ENCODE measurements around the gene CADPS2.
"Not testable (repeated sequence)": the region's sequence is repeated elsewhere in the genome, so short reads cannot be mapped to it uniquely, and the experiment has no call there.

Gene CADPS2

GRCh38 chr7:122844191-122844988 lies 41.9 kb downstream of the CADPS2 start:
- Histone ChIP-seq H3K4me3 (ENCODE audit: low read length, poor library complexity, severe bottlenecking) (no peak overlapping the region), H2AFZ (ENCODE audit: low read length) (no peak overlapping the region), H3K9ac (ENCODE audit: low read depth, low read length, poor library complexity, severe bottlenecking) (no peak overlapping the region), H4K20me1 (ENCODE audit: insufficient read depth, low read length, poor library complexity, severe bottlenecking) (no peaks in the 10 kb centered on the region), H3K4me2 (ENCODE audit: low read depth, low read length, poor library complexity, severe bottlenecking) (no peak overlapping the region), H3K9me2 (replicated peaks; ENCODE audit: low read depth, low read length) (no peaks in the 10 kb centered on the region), H3F3A (ENCODE audit: low read depth) (no peaks in the 10 kb centered on the region), H3K4me1 (ENCODE audit: insufficient read depth, low read length, poor library complexity, severe bottlenecking) (no peaks in the 10 kb centered on the region), H3K9me3 (ENCODE audit: insufficient read depth, low read depth, low read length) (no peaks in the 10 kb centered on the region), H3K27me3 (ENCODE audit: insufficient read depth, low read length, poor library complexity, severe bottlenecking) (no peaks in the 10 kb centered on the region), H3K79me2 (ENCODE audit: insufficient read depth, low read length) (no peaks in the 10 kb centered on the region), H3K36me3 (ENCODE audit: insufficient read depth, low read length) (no peaks in the 10 kb centered on the region)
- TF ChIP-seq CTCF (conservative IDR thresholded peaks at IDR 0.05; ENCODE audit: low read length) (no peak), EZH2phosphoT487 (IDR thresholded peaks at IDR 0.05; ENCODE audit: borderline replicate concordance) (no peak)

GRCh38 chr7:122842971-122843370 lies 43.3 kb downstream of the CADPS2 start:
- Histone ChIP-seq H3K9me2 (replicated peaks; ENCODE audit: low read depth, low read length) (no peaks in the 10 kb centered on the region), H3K9me3 (ENCODE audit: insufficient read depth, low read depth, low read length) (no peaks in the 10 kb centered on the region), H3K27me3 (ENCODE audit: insufficient read depth, low read length, poor library complexity, severe bottlenecking) (no peaks in the 10 kb centered on the region), H3K36me3 (ENCODE audit: insufficient read depth, low read length) (no peaks in the 10 kb centered on the region), H3F3A (ENCODE audit: low read depth) (no peaks in the 10 kb centered on the region), H2AFZ (ENCODE audit: low read length) (no peak overlapping the region), H3K4me3 (ENCODE audit: low read length, poor library complexity, severe bottlenecking) (no peak overlapping the region), H3K79me2 (ENCODE audit: insufficient read depth, low read length) (no peaks in the 10 kb centered on the region), H3K4me2 (ENCODE audit: low read depth, low read length, poor library complexity, severe bottlenecking) (no peak overlapping the region), H3K9ac (ENCODE audit: low read depth, low read length, poor library complexity, severe bottlenecking) (no peak overlapping the region), H3K4me1 (ENCODE audit: insufficient read depth, low read length, poor library complexity, severe bottlenecking) (no peaks in the 10 kb centered on the region), H4K20me1 (ENCODE audit: insufficient read depth, low read length, poor library complexity, severe bottlenecking) (no peaks in the 10 kb centered on the region)
- TF ChIP-seq EZH2phosphoT487 (IDR thresholded peaks at IDR 0.05; ENCODE audit: borderline replicate concordance) (no peak), CTCF (conservative IDR thresholded peaks at IDR 0.05; ENCODE audit: low read length) (no peak)

GRCh38 chr7:122836286-122836685 lies 50.0 kb downstream of the CADPS2 start:
- H3K9me2 ChIP-seq (replicated peaks; ENCODE audit: low read depth, low read length); H3K4me3 ChIP-seq (ENCODE audit: low read length, poor library complexity, severe bottlenecking); H3K4me2 ChIP-seq (ENCODE audit: low read depth, low read length, poor library complexity, severe bottlenecking); H3K36me3 ChIP-seq (ENCODE audit: insufficient read depth, low read length); H3K4me1 ChIP-seq (ENCODE audit: insufficient read depth, low read length, poor library complexity, severe bottlenecking); H3K9me3 ChIP-seq (ENCODE audit: insufficient read depth, low read depth, low read length); H3K79me2 ChIP-seq (ENCODE audit: insufficient read depth, low read length); H3F3A ChIP-seq (ENCODE audit: low read depth); H4K20me1 ChIP-seq (ENCODE audit: insufficient read depth, low read length, poor library complexity, severe bottlenecking); H3K9ac ChIP-seq (ENCODE audit: low read depth, low read length, poor library complexity, severe bottlenecking); H3K27me3 ChIP-seq (ENCODE audit: insufficient read depth, low read length, poor library complexity, severe bottlenecking); H2AFZ ChIP-seq (ENCODE audit: low read length): not testable (repeated sequence)

- H3K4me2 ChIP-seq (ENCODE audit: low read depth, low read length, poor library complexity, severe bottlenecking); H3K9ac ChIP-seq (ENCODE audit: low read depth, low read length, poor library complexity, severe bottlenecking); H3K4me1 ChIP-seq (ENCODE audit: insufficient read depth, low read length, poor library complexity, severe bottlenecking); H4K20me1 ChIP-seq (ENCODE audit: insufficient read depth, low read length, poor library complexity, severe bottlenecking); H3K9me2 ChIP-seq (replicated peaks; ENCODE audit: low read depth, low read length); H3K4me3 ChIP-seq (ENCODE audit: low read length, poor library complexity, severe bottlenecking); H3K79me2 ChIP-seq (ENCODE audit: insufficient read depth, low read length); H3K27me3 ChIP-seq (ENCODE audit: insufficient read depth, low read length, poor library complexity, severe bottlenecking); H2AFZ ChIP-seq (ENCODE audit: low read length); H3K36me3 ChIP-seq (ENCODE audit: insufficient read depth, low read length); H3F3A ChIP-seq (ENCODE audit: low read depth); H3K9me3 ChIP-seq (ENCODE audit: insufficient read depth, low read depth, low read length): not testable (repeated sequence)
Observed at GRCh38 chr7:122834571-122834942, 51.7 kb downstream of the CADPS2 start.

All from Loucy (cell line).